Fibroblast of lung (primary cell): Measurements from ENCODE around the gene DLL1.

Source experiments
- CTCF ChIP-seq, 2 donors: IDR thresholded peaks in 1 of 2; conservative IDR thresholded peaks in 1 of 2; 1 replicate in 1 of 2; 2 replicates in 1 of 2; pipeline ENCODE4 v1.5.1; 2011 to 2012; ENCODE audit warnings: low read length in 2 of 2, control low read depth in 1 of 2, inconsistent platforms in 1 of 2, low read depth in 1 of 2, mild to moderate bottlenecking in 1 of 2
- EZH2 ChIP-seq: IDR thresholded peaks from 2 replicates; pipeline ENCODE4 v1.5.1; 2012; ENCODE audit warnings: low read length, control low read depth, mild to moderate bottlenecking; ENCODE audit errors: missing control alignments

GRCh38 chr6:170291271-170292110 lies 613 bp upstream of the DLL1 start:
- TF ChIP-seq CTCF (conservative IDR thresholded peaks at IDR 0.05 in 1 of 2, IDR thresholded peaks at IDR 0.05 in 1 of 2; ENCODE audit: low read depth in 1 of 2, low read length in 2 of 2): no peak
- peak; percentile 75 for TF ChIP-seq EZH2
